A673 (cell line): ENCODE measurements around the gene KRTAP10-2.

ENCODE experiments used
- EZH2 ChIP-seq: fragments of 200-600 bp; sonication (generic); IDR thresholded peaks from 2 replicates; pipeline ENCODE4 v1.6.1; 2017; ENCODE audit warnings: borderline replicate concordance, low read depth, mild to moderate bottlenecking, mixed read lengths, antibody characterized with exemption, low read length; ENCODE audit not compliant: poor library complexity, severe bottlenecking
- TF ChIP-seq, protein P1 (sequence below): fragments of 300-800, 200-600 bp; sonication (generic); conservative IDR thresholded peaks from 2 replicates; pipeline ENCODE4 v1.5.1; 2017; ENCODE audit warnings: low read depth, mild to moderate bottlenecking, antibody characterized with exemption, low read length, moderate library complexity, mixed read lengths

DNA sequence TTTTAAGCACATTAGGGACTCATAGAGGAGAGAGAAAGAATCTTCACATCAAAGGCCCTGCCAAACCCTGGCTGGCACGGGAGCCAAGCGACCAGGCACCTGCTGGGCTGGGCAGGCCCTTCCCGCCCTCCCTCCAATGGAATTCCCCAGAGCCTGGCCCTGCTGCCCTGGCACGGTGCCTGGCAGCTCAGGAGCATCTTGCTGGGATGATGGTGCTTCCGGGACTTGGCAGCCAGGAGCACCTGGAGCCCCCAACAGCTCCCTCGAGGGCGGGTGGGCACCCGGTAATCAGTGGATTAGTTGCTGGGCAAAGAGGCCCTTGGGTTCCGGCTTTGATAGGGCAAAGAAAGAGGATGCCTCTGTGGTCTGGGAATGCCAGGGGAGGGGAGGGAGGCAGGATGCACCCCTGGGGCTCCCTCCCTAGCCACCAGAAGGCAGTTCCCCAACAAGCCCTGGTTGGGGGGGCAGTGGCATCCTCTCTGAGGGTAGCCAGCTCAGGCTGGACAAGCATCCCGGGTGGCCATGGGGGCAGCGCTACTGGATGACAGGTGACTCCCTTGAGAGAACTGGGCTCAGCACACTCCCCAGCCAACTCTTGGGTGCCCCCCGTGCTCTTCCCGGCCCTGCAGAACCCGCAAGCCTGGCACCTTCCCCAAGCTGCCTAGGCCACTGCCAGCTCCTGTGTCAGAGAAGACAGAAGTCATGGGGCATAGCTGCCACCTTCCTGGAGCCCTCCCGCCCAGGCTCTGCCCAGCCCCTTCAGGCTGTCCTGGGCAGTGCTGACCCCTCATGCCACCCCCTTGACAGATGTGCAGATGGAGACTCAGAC is 37.7 kb downstream of the KRTAP10-2 start:
- TF ChIP-seq, protein P1, sequence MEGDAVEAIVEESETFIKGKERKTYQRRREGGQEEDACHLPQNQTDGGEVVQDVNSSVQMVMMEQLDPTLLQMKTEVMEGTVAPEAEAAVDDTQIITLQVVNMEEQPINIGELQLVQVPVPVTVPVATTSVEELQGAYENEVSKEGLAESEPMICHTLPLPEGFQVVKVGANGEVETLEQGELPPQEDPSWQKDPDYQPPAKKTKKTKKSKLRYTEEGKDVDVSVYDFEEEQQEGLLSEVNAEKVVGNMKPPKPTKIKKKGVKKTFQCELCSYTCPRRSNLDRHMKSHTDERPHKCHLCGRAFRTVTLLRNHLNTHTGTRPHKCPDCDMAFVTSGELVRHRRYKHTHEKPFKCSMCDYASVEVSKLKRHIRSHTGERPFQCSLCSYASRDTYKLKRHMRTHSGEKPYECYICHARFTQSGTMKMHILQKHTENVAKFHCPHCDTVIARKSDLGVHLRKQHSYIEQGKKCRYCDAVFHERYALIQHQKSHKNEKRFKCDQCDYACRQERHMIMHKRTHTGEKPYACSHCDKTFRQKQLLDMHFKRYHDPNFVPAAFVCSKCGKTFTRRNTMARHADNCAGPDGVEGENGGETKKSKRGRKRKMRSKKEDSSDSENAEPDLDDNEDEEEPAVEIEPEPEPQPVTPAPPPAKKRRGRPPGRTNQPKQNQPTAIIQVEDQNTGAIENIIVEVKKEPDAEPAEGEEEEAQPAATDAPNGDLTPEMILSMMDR = no peak
- no peak for TF ChIP-seq EZH2
